GM10248 (cell line): ENCODE results near the gene KRTAP10-8.
"Not testable (repeated sequence)": the region's sequence is repeated elsewhere in the genome, so short reads cannot be mapped to it uniquely, and the experiment has no call there.

ENCODE experiments used
- CTCF ChIA-PET: fragments of 300-600 bp; sonication (Branson Sonifier 250); formaldehyde crosslinking; extraction: SDS; loops from one replicate; lab custom pipeline; 2021; ENCODE audit warnings: antibody characterized with exemption; lab: Yijun Ruan, JAX
- POLR2A ChIA-PET: fragments of 350-650 bp; sonication (Branson Sonifier 250); formaldehyde crosslinking; extraction: SDS; loops from one replicate; lab custom pipeline; 2020; ENCODE audit warnings: antibody characterized with exemption; lab: Yijun Ruan, JAX
- DNase-seq: peaks from one replicate; pipeline ENCODE4 v3.0.0; 2012; ENCODE audit errors: extremely low spot score
- TF ChIP-seq, protein P1 (sequence below): IDR thresholded peaks from 2 replicates; pipeline ENCODE4 v1.5.1; 2012; ENCODE audit warnings: mild to moderate bottlenecking, low read depth; ENCODE audit errors: extremely low read depth, missing control alignments, control extremely low read depth

The KRTAP10-8 gene

DNA sequence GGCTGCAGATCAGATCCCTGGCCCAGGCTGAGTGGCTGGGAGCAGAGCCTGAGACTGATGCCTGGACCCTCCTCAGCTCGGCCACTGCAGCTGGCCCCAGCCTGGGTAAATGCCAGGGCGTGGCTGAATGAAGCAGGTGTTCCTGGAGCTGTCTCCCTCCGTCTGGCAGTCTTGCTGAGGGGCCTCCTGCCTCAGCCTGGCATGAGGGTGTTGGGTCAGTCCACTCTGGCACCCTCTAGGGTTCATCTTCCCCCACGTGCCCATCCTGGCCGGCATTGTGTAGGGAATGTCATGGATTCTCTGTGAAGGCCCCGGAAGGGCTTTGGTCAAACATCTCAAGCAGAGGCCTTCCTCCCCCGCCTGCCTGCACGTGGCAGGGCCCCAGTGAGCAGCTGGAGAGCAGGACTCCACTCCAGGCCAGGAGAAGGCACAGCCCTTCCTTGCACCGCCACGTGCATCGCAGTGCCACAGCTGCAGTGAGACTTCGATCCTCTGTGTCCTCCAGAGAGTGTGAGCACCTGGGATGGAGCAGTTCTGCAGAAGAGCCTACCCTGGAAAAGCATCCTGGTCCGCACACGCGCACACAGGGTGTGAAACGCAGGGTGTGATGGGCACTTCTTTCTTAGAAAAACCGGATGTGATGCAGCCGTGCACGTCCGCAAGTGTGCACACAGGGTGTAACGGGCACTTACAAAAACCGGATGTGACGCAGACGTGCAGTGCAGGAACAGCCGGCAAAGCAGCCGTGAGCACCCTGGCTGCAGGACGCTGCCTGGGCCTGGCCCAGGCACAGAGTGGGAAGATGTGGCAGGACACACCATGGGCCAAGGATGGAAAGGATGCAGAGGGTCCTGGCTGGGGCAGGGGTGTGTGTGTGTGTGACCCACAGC is 43.0 kb upstream of the KRTAP10-8 start:
- ChIA-PET POLR2A (no interaction called here), CTCF (interaction anchor here (0.9 kb wide), 1 partner anchor 24 kb away, joined by 3 read pairs; no protein-coding TSS in a partner anchor)
- DNase-seq: peak; percentile 8
- TF ChIP-seq, protein P1, sequence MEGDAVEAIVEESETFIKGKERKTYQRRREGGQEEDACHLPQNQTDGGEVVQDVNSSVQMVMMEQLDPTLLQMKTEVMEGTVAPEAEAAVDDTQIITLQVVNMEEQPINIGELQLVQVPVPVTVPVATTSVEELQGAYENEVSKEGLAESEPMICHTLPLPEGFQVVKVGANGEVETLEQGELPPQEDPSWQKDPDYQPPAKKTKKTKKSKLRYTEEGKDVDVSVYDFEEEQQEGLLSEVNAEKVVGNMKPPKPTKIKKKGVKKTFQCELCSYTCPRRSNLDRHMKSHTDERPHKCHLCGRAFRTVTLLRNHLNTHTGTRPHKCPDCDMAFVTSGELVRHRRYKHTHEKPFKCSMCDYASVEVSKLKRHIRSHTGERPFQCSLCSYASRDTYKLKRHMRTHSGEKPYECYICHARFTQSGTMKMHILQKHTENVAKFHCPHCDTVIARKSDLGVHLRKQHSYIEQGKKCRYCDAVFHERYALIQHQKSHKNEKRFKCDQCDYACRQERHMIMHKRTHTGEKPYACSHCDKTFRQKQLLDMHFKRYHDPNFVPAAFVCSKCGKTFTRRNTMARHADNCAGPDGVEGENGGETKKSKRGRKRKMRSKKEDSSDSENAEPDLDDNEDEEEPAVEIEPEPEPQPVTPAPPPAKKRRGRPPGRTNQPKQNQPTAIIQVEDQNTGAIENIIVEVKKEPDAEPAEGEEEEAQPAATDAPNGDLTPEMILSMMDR: no peak

DNA sequence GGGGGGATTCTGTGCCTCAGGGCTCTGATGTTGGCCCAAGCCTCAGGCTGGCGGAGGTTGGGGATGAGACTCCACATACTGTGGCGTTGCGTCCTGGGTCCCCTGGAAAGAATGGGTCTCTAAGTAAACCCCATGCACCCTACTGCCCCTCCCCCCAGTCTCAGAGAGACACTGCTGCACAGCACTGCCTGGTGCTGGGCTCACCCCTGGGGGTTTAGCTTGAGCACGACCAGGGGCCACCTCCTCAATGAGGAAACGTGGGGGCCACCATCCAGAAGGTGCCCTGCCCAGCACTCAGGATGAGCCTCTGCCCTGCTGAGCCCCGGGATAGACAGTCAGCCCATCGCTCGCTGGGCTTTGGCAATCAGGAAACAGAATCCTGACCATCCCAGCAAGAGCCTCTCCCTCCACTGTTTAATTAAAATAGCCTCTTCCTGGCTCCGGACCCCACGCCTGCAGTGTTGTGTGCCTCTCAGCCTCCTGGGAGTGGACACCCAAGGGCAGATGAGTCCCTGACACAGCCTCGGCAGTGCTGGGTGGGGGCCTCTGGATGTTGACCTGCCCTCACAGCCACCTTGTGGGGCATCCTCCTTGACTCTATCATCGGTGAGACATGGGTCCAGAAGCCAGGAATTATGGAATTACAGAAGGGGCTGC is 41.9 kb upstream of the KRTAP10-8 start:
- CTCF ChIA-PET: no interaction called here
- TF ChIP-seq, protein P1: no peak
- POLR2A ChIA-PET: no interaction called here

DNA sequence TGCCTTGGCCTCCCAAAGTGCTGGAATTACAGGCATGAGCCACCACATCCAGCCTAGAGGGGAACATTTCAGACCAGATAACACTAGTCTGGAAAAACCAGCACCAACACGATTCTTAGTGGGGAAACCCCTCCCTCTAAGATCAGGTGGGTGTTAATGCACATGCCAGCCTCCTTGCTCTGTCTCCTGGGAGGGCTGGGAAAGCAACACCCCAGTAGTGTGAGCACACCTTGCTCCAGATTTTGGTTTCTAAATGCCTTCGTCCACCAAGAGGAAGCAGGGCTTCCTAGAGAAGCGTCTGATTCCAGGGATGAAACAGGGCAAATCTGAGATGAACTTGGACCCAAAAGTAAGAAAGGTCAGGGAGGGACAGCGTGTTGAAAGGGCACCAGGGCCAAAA is 40.6 kb upstream of the KRTAP10-8 start:
- DNase-seq: peak; percentile 8
- TF ChIP-seq, protein P1: no peak
- POLR2A ChIA-PET: no interaction called here
- CTCF ChIA-PET: no interaction called here

More for the DNA sequence above, 41.9 kb upstream of the KRTAP10-8 start:
- DNase-seq: peak; percentile 10

DNA sequence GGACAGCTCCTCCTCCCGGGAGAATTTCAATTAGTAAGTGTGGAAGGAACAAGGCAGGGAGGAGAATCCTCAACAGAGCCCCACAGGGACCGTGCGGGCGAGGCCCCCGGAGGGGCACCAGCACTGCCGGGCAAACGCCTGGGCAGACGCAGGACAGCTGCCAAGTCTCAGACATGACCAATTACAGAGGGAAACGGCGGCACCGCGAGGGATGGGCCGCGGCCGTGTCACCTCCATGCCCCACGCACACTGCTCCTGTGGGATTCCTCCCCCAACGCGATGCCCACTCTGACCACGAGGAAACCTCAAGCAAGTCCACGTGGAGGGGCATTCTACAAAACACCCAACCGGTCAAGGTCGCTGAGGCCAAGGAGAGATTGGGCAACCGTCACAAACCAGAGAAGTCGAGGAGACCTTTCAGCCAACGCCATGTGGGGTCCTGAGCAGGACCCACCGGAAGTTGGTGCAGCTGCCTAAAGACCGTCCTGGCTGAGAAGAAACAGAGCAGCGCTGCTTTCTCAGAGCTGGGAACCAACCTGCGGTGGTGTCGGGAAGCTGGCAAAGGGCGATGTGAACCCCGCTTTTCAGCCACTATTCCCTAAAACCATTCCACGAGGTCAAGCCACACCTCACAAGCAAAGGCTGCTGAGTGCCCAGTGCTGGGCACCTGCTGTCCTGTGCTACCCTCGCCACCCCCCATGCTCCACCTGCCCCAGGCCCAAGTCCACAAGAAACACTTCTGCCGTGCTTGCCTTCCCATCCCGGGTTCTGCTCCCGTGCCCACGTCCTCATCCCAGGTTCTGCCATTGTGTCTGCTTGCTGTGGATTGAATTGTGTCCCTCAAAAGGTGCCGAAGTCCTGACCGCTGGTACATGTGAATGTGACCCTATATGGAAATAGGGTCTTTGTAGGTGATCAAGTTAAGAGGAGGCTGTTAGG is 39.8 kb upstream of the KRTAP10-8 start:
- TF ChIP-seq, protein P1: no peak
- peak; percentile 11 for DNase-seq
- CTCF ChIA-PET: no interaction called here
- POLR2A ChIA-PET: no interaction called here

DNA sequence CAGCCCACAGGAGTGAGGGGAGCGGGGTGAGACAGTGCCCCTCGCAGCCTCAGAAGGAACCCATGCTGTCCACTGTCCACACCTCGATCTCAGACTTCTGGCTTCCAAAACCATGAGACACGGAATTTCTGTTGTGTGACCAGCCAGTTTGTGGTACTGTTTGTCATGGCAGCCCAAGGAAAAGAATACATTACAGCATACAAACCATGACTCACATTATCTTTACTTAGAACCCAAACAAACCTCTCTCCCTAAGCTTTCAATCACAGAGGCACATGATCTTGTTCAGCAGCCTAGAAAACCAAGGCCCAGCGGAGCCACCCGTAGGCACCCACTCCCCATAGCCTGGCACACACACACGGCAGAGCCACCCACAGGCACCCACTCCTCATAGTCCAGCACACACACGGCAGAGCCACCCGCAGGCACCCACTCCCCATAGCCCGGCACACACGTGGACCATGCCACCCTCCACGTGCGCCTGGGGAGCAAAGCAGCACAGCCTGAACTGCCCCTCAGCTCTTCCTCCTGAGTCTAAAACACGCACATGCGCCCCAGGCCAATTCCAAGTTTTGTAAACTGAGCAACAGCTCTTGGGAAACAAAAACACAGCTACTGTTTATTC is 38.8 kb upstream of the KRTAP10-8 start:
- DNase-seq: peak; percentile 16
- CTCF ChIA-PET: no interaction called here
- POLR2A ChIA-PET: no interaction called here
- TF ChIP-seq, protein P1: no peak

DNA sequence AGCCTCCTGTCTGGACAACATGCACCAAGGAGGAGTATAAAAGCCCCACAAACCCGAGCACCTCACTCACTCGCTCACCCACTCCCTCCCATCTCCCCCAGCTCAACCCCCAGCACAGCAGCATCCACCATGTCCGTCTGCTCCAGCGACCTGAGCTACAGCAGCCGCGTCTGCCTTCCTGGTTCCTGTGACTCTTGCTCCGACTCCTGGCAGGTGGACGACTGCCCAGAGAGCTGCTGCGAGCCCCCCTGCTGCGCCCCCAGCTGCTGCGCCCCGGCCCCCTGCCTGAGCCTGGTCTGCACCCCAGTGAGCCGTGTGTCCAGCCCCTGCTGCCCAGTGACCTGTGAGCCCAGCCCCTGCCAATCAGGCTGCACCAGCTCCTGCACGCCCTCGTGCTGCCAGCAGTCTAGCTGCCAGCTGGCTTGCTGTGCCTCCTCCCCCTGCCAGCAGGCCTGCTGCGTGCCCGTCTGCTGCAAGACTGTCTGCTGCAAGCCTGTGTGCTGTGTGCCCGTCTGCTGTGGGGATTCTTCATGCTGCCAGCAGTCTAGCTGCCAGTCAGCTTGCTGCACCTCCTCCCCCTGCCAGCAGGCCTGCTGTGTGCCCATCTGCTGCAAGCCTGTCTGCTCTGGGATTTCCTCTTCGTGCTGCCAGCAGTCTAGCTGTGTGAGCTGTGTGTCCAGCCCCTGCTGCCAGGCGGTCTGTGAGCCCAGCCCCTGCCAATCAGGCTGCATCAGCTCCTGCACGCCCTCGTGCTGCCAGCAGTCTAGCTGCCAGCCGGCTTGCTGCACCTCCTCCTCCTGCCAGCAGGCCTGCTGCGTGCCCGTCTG is 38.0 kb upstream of the KRTAP10-8 start, which contains the start of gene KRTAP10-4:
KRTAP10-4 (plus strand) TSS at position 100 of the 827 bp plus-strand sequence; CDS start at position 130, 30 bp downstream.
- CTCF ChIA-PET: interaction anchor here (1.4 kb wide), 1 partner anchor 17 kb away, joined by 3 read pairs; no protein-coding TSS in a partner anchor
- DNase-seq, POLR2A ChIA-PET: not testable (repeated sequence)
